ENCODE measurements around the gene TRAF3IP3.

TRAF3IP3 gene

DNA sequence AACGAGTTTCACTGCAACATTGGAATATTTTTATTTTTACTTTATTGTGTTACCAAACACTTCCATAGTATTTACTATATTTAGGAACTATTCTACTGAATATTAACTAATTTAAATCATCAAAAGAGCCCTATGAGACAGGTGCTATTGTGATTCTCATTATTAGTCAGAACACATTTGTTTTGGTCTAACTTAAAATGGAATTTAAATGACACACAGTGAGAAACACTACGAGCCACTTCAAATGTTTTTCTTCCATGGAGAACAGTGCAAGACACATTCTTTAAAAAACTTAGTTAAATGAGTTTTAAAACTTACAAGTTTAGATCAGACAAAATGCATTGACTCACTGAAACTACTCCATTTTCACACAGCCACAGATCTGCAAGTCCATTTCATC, 6.6 kb upstream of the TRAF3IP3 start:
- ChIA-PET POLR2A (no interaction called here), CTCF (interaction anchor here (0.8 to 4.0 kb wide), 30 partner anchors 10 to 185 kb away, joined by 3 to 57 read pairs (median 7); partner anchors contain the start of genes G0S2, LAMB3, TRAF3IP3 and UTP25)
- DNase-seq (ENCODE audit: extremely low spot score), result no peak
- TF ChIP-seq, protein P1, sequence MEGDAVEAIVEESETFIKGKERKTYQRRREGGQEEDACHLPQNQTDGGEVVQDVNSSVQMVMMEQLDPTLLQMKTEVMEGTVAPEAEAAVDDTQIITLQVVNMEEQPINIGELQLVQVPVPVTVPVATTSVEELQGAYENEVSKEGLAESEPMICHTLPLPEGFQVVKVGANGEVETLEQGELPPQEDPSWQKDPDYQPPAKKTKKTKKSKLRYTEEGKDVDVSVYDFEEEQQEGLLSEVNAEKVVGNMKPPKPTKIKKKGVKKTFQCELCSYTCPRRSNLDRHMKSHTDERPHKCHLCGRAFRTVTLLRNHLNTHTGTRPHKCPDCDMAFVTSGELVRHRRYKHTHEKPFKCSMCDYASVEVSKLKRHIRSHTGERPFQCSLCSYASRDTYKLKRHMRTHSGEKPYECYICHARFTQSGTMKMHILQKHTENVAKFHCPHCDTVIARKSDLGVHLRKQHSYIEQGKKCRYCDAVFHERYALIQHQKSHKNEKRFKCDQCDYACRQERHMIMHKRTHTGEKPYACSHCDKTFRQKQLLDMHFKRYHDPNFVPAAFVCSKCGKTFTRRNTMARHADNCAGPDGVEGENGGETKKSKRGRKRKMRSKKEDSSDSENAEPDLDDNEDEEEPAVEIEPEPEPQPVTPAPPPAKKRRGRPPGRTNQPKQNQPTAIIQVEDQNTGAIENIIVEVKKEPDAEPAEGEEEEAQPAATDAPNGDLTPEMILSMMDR (IDR thresholded peaks at IDR 0.05; ENCODE audit: control extremely low read depth, extremely low read depth, low read depth, missing control alignments), result no peak

DNA sequence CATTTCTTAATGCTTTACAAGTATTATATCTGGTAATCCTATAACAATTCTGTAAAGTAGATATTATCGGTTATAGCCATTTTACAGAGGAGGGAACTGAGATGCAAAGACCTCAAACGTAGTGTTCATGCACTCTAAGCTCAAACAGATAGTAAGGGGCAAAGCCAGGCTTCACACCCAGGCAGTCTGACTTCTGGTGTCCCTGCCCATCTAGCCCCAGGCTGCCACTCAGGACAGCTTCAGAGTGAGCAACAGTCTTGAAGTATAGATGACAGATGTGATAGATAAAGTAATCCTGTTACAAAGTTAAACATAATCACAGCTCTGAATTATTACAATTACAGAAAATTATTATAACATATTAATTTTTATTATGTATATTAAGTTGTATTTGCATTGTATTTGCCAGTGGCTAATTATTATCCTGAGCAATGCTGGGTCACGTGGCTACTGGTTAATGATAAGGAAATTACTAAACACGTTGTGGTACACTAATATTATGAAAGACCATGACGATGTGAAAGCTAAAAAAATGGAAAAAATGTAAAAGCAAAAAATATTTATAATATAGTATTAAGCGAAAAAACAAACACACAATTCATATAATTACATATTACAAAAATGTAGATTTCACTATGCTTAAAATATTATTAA, 6.1 kb upstream of the TRAF3IP3 start:
- POLR2A ChIA-PET, result no interaction called here
- CTCF ChIA-PET, result interaction anchor here (0.8 to 4.0 kb wide), 16 partner anchors 14 to 185 kb away, joined by 3 to 57 read pairs (median 22); partner anchors contain the start of genes G0S2 and LAMB3
- no peak for DNase-seq (ENCODE audit: extremely low spot score)
- TF ChIP-seq, protein P1 (IDR thresholded peaks at IDR 0.05; ENCODE audit: control extremely low read depth, extremely low read depth, low read depth, missing control alignments), result no peak

DNA sequence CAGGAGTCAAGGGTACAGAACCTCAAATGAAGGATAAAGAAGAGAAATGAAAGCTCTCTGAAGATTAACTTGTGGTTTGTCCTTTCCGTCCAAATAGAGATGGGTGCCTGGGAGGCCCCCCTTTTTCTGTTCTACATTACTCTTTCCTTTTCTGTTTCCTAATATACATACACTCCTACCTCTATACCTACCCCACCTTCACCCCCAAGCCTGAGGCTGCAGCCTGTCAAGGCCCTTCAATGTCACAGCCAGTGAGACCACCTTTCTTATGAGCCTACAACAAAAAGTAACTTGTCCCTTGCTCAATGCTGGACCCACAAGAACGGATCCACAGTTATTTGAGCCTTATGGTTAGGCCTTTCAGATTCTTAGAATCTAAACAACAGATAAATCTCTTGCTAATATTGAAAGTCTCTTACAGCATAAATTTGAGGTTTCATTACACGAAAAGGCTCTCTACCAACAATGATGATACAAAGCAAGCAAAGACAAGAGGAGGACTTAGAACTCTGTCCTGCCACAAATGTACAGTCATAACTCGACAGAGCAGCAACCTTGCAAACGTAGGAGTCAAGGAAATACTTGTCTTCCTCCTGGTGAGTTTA, 4.1 kb upstream of the TRAF3IP3 start:
- TF ChIP-seq, protein P1 (IDR thresholded peaks at IDR 0.05; ENCODE audit: control extremely low read depth, extremely low read depth, low read depth, missing control alignments), result no peak
- POLR2A ChIA-PET, result no interaction called here
- peak; percentile 58 for DNase-seq (ENCODE audit: extremely low spot score)
- CTCF ChIA-PET, result interaction anchor here (0.8 to 1.8 kb wide), 5 partner anchors 8 to 185 kb away, joined by 3 to 7 read pairs (median 3); no protein-coding TSS in a partner anchor

DNA sequence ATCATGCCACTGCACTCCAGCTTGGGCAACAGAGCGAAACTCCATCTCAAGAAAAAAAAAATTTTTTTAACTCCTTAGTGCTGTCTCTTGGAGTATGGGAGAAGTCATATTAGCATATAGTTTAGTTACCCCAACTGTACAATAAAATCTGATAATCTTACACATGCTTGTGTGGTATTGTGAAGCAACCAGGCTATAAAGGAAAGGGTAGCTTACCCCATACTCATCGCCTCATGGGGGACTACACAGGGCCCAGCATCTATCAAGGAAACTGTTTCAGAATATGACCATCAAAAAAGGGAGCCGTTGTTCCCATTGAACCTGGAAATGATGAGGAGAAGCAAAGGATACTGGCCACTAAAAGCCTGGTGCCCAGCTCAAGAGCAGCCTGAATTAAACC, 3.0 kb upstream of the TRAF3IP3 start:
- no peak for DNase-seq (ENCODE audit: extremely low spot score)
- TF ChIP-seq, protein P1 (IDR thresholded peaks at IDR 0.05; ENCODE audit: control extremely low read depth, extremely low read depth, low read depth, missing control alignments), result no peak
- ChIA-PET CTCF (interaction anchor here (1.6 to 6.9 kb wide), 3 partner anchors 15 to 22 kb away, joined by 6 to 40 read pairs (median 7); no protein-coding TSS in a partner anchor), POLR2A (no interaction called here)

DNA sequence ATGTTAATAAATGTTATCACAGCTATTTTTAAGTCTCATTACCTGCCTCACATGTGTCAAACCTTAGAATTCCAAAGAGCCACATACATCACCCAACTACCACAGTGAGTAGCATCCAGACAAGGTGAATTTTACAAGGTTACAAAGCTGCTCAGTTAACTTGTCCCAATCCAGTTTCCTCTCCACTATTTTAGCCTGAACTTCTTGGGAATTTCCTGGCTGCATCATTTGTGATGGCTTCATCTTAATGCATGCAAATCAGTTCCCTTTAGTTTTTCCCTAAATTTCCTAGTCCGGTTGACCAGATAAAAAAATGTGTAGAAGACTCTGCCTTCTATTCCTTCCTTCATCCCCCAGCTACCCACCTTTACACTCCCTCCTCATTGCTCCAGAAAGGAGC, 597 bp upstream of the TRAF3IP3 start:
- CTCF ChIA-PET, result interaction anchor here (1.0 to 6.9 kb wide), 6 partner anchors 7 to 62 kb away, joined by 3 to 53 read pairs (median 4); no protein-coding TSS in a partner anchor
- TF ChIP-seq, protein P1 (IDR thresholded peaks at IDR 0.05; ENCODE audit: control extremely low read depth, extremely low read depth, low read depth, missing control alignments), result no peak
- POLR2A ChIA-PET, result interaction anchor here (0.7 kb wide), 1 partner anchor 13 kb away, joined by 3 read pairs; no protein-coding TSS in a partner anchor

DNA sequence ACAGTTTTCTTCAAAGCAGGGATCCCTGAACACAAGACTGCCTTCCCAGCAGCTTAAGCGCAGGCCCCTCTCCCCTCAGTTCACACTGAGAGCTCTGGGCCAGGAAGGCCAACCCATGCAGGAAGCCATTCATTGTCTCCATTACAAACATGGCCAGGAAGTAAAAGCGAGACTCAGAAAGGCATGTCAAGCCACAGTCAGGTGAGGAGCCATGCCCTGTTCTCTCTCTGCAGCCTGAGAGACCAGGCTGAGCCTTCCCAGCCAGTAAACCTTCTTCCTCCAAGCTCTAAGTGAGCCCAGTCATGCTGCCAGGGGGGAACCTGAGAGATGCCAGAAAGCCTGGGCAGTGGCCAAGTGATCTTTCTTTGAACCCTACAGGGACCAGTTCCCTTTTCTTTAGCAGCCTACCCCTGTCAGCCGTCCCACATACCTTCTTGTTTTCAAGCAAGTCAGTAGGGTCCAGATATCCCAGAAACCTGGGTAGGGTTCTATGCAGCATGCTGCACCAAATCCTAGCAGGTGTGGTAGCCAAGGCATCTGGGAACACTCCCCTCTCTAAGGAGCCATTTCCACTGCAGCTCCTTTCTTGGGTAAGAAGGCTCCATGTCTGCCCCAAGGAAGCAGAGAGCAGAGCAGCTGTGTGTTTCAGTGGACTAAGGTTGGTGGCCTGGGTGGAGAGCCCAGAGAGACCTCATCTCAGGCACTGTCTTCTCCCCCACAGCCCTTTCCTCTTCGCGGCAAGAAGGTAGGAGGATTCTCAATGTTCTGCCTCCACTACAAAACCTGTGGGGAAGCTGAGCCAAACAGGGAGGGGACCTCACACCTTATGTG, 977 bp downstream of the TRAF3IP3 start:
- ChIA-PET POLR2A (no interaction called here), CTCF (interaction anchor here (0.6 to 6.9 kb wide), 7 partner anchors 9 to 126 kb away, joined by 3 to 53 read pairs (median 5); no protein-coding TSS in a partner anchor)
- DNase-seq (ENCODE audit: extremely low spot score), result peak; percentile 44
- TF ChIP-seq, protein P1 (IDR thresholded peaks at IDR 0.05; ENCODE audit: control extremely low read depth, extremely low read depth, low read depth, missing control alignments), result no peak

More for the DNA sequence above, 597 bp upstream of the TRAF3IP3 start:
- DNase-seq (ENCODE audit: extremely low spot score), result no peak

Data from GM10248 (cell line).